ENCODE measurements around the gene KRT27.

The KRT27 gene

DNA sequence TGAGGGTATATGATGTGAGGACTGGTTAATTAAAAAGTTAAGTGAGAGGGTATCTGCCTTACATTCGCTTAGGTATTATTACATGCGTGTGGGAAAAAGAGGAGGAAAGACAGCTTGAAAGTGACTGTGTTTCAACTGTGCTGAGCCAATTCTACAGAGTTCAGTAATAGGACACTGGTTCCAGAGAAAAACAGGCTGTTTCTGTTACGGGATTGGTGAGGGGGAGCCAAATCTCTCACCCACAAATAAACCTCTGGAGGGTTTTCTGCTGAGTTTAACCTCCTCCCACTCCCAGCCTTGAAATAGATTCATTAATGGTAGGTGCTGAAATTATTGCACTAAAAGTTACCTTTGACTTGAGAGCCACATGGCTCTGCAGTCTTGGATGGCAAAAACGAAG lies 6.4 kb downstream of the KRT27 start:
- DNase-seq (ENCODE audit: low read depth) = no peak
- TF ChIP-seq, protein P1, sequence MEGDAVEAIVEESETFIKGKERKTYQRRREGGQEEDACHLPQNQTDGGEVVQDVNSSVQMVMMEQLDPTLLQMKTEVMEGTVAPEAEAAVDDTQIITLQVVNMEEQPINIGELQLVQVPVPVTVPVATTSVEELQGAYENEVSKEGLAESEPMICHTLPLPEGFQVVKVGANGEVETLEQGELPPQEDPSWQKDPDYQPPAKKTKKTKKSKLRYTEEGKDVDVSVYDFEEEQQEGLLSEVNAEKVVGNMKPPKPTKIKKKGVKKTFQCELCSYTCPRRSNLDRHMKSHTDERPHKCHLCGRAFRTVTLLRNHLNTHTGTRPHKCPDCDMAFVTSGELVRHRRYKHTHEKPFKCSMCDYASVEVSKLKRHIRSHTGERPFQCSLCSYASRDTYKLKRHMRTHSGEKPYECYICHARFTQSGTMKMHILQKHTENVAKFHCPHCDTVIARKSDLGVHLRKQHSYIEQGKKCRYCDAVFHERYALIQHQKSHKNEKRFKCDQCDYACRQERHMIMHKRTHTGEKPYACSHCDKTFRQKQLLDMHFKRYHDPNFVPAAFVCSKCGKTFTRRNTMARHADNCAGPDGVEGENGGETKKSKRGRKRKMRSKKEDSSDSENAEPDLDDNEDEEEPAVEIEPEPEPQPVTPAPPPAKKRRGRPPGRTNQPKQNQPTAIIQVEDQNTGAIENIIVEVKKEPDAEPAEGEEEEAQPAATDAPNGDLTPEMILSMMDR (IDR thresholded peaks at IDR 0.05; ENCODE audit: control insufficient read depth, insufficient read depth, low read depth, low read length, missing control alignments) = no peak

DNA sequence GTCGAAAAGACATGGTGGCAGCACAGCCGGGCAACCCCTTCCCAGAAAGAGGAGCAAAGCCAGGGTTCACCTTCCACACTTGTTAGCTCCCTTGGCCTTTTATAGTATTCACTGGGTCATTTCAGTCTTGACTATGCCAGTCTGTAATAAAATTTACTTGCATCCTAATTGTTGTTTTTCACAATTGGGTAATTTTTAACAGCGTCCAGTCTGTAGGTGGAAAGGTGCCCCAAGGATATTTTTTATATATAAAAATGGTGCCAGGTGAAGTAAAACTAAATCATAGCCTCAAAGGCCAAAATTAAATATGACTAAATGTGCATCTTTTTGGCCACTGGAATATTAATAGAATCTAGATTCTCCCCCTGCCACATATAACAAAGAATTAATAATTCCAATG lies 10.2 kb downstream of the KRT27 start, which contains the start of gene KRT26:
Gene KRT26 (minus strand): TSS at position 101 of the 400 bp plus-strand sequence. CDS start 88 bp downstream, at position 13.
- no peak within 1 kb of the TSS for H3K4me3 ChIP-seq (ENCODE audit: control insufficient read depth, low read depth, low read length)
- TF ChIP-seq, protein P1 (IDR thresholded peaks at IDR 0.05; ENCODE audit: control insufficient read depth, insufficient read depth, low read depth, low read length, missing control alignments) = no peak
- DNase-seq (ENCODE audit: low read depth) = no peak

More for the DNA sequence above, 6.4 kb downstream of the KRT27 start:
- no peak overlapping the region for H3K4me3 ChIP-seq (ENCODE audit: control insufficient read depth, low read depth, low read length)

GRCh38 chr17:40765657-40766056 lies 16.7 kb downstream of the KRT27 start:
- TF ChIP-seq, protein P1 (IDR thresholded peaks at IDR 0.05; ENCODE audit: control insufficient read depth, insufficient read depth, low read depth, low read length, missing control alignments) = no peak
- no peak for DNase-seq (ENCODE audit: low read depth)
- no peak overlapping the region for H3K4me3 ChIP-seq (ENCODE audit: control insufficient read depth, low read depth, low read length)

DNA sequence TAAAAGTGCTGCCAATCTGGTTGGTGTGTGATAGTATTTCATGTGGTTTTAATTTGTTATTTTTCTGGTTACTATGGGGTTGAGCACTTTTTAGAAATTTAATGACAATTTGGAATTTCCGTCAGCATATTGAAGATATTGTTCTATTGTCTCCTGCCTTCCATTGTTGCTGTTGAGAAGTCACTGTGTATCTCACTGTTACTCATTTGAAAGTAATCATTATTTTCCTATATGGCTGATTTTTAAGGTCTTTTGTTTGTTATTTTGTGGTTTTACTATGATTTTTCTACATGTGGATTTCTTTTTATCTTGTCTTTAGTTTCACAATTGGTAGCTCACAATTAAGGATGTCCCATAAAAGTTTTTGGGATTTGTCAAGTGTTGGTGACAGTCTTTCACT lies 18.6 kb downstream of the KRT27 start:
- TF ChIP-seq, protein P1 (IDR thresholded peaks at IDR 0.05; ENCODE audit: control insufficient read depth, insufficient read depth, low read depth, low read length, missing control alignments) = no peak
- H3K4me3 ChIP-seq (ENCODE audit: control insufficient read depth, low read depth, low read length) = no peak overlapping the region
- no peak for DNase-seq (ENCODE audit: low read depth)

DNA sequence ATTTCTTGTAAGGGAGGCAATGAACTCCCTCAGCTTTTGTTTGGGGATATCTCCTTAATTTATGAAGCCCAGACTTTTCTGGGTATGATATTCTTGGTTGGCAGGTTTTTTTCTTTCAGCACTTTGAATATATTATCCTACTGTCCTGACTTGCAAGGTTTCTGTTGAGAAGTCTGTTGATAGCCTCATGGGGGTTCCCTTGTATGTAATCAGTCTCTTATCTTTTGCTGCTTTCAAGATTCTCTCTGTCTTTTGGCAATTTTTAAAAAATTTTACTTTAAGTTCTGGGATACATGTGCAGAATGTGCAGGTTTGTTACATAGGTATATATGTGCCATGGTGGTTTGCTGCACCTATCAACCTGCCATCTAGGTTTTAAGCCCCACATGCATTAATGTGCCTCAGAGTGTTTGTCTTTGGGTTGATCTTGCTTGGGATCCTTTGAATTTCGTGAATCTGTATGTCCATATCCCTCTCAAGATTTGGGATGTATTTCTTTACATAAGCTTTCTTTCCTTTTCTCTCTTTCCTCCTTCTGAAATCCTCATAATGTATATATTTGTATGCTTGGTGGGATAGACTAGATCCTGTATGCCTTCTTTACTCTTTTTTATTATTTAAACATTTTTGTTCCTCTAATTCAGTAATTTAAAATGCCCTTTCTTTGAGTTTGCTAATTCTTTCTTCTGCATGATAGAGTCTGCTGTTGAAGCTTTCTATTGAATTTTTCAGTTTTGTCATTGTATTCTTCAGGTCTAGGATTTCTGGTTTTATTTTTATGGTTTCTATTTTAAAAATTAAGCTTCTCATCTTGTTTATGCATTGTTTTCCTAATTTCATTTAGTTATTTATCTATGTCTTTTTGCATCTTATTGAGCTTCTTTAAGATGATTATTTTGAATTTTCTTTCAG lies 22.0 kb downstream of the KRT27 start:
- no peak overlapping the region for H3K4me3 ChIP-seq (ENCODE audit: control insufficient read depth, low read depth, low read length)
- TF ChIP-seq, protein P1 (IDR thresholded peaks at IDR 0.05; ENCODE audit: control insufficient read depth, insufficient read depth, low read depth, low read length, missing control alignments) = no peak
- no peak for DNase-seq (ENCODE audit: low read depth)

DNA sequence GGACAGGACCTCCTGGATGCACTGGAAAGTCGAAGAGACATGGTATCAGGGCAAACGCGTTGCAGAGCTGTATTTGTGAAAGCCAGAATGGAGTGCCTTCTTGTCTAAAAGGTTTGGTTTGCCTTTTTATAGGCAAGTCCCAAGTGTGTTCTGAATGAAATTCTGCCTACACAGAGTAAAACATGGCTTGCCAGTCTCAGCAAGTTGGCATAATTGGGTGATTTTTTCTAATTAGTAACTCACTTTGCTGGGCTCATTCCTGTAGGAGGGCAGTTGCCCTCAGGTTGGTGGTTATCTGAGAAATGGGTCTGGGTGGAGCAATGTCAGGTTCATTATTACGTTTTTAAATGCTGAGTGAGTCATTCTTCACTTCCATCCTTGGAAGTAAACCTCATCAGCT lies 27.1 kb downstream of the KRT27 start, which contains the start of gene KRT25:
Gene KRT25 (minus strand): TSS at position 101 of the 400 bp plus-strand sequence. CDS start 60 bp downstream, at position 41.
- H3K4me3 ChIP-seq (ENCODE audit: control insufficient read depth, low read depth, low read length) = no peak within 1 kb of the TSS
- TF ChIP-seq, protein P1 (IDR thresholded peaks at IDR 0.05; ENCODE audit: control insufficient read depth, insufficient read depth, low read depth, low read length, missing control alignments) = no peak
- DNase-seq (ENCODE audit: low read depth) = no peak

Data from AG09309 (cell line).